H1 (cell line): ENCODE results near the gene BSND. TPM values are rescaled to one million over a fixed set of nuclear protein-coding genes. Genes with fewer than 3 reads are reported as not detected.

Source experiments
- JUND ChIP-seq: IDR thresholded peaks from 2 replicates; pipeline ENCODE4 v1.6.1; 2011; ENCODE audit warnings: mild to moderate bottlenecking, improper control_type of control experiment, low read length
- polyA plus RNA-seq, 7 experiments: library from polyadenylated mRNA; depleted of rRNA in 3 of 7; stranded (reverse) in 5 of 7; unstranded in 2 of 7; fragments of >200 nt in 5 of 7; fragments of 200-250 nt in 2 of 7; gene quantifications; 1 replicate in 5 of 7; 2 replicates in 1 of 7; 4 replicates in 1 of 7; pipeline versions ENCODE4 v1.2.1 to v1.2.3, GENCODE V29; 2011 to 2013; ENCODE audit warnings: missing spikeins in 2 of 7, mixed read lengths in 2 of 7
- total RNA-seq: library from RNA; stranded (reverse); fragmentation: NEBNext Ultra II Directional; extraction: Animal tissue kit (Norgen Biotek cat#: 25700); gene quantifications from 2 replicates; pipeline ENCODE4 v1.2.1, GENCODE V29; 2021

BSND gene
- total and polyA plus RNA-seq, 2 of the 8 experiments (the other 6 are each of a cell fraction or from before 2014, with no cell fraction given): 0.43 to 0.68 TPM

- no peak for TF ChIP-seq JUND
Measured at GRCh38 chr1:54968551-54968950, 30.2 kb upstream of the BSND start (continued).
